ENCODE results near the gene APOA1.

GRCh38 chr11:116791813-116792143 is 45.6 kb downstream of the APOA1 start, which contains the start of gene APOA5:
- TF ChIP-seq, protein P1, sequence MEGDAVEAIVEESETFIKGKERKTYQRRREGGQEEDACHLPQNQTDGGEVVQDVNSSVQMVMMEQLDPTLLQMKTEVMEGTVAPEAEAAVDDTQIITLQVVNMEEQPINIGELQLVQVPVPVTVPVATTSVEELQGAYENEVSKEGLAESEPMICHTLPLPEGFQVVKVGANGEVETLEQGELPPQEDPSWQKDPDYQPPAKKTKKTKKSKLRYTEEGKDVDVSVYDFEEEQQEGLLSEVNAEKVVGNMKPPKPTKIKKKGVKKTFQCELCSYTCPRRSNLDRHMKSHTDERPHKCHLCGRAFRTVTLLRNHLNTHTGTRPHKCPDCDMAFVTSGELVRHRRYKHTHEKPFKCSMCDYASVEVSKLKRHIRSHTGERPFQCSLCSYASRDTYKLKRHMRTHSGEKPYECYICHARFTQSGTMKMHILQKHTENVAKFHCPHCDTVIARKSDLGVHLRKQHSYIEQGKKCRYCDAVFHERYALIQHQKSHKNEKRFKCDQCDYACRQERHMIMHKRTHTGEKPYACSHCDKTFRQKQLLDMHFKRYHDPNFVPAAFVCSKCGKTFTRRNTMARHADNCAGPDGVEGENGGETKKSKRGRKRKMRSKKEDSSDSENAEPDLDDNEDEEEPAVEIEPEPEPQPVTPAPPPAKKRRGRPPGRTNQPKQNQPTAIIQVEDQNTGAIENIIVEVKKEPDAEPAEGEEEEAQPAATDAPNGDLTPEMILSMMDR (IDR thresholded peaks at IDR 0.05) = no peak
- no peak for TF ChIP-seq POLR2AphosphoS5 (IDR thresholded peaks at IDR 0.05)
